A549 (cell line): ENCODE results near the gene CNTNAP5. TPM values are rescaled to one million over a fixed set of nuclear protein-coding genes. Genes with fewer than 3 reads are reported as not detected.

ENCODE experiments used
- ATAC-seq, 2 experiments: fragments of 200-7000 bp in 1 of 2; fragments of >200 bp in 1 of 2; cut with Nextera tagmentation in 1 of 2; cut with Tn5 transposase in 1 of 2; 3 replicates each; pipeline versions ENCODE4 v1.8.0 to v1.9.1; 2018 to 2020; ENCODE audit warnings: mild to moderate bottlenecking in 1 of 2, moderate library complexity in 1 of 2
- CTCF ChIA-PET: fragments of 300-600 bp; sonication (Branson Sonifier 250); formaldehyde crosslinking; extraction: SDS; loops from one replicate; lab custom pipeline; 2021; ENCODE audit warnings: antibody characterized with exemption, inconsistent platforms; lab: Yijun Ruan, JAX
- POLR2A ChIA-PET: fragments of 350-600 bp; formaldehyde crosslinking; extraction: SDS; loops from one replicate; lab custom pipeline; 2021; ENCODE audit warnings: antibody characterized with exemption, inconsistent platforms; lab: Yijun Ruan, JAX
- DNase-seq, 2 experiments: peaks; one replicate each; pipeline versions ENCODE4 v3.0.0 to v3.0.0-alpha.2; 2011 to 2016; ENCODE audit warnings: low read depth in 1 of 2, low spot score in 1 of 2
- FAIRE-seq: peaks from 2 replicates; lab custom pipeline; 2011; peaks lifted over from hg19 to GRCh38; lab: Jason Lieb, UNC
- H3K27ac ChIP-seq, 2 experiments: fragments of >200 bp; sonication (Bioruptor Twin); formaldehyde crosslinking; 3 replicates each; pipeline ENCODE4 v1.5.1; 2016 to 2017
- H3K4me1 ChIP-seq: fragments of >200 bp; sonication (Bioruptor Twin); formaldehyde crosslinking; 3 replicates; pipeline ENCODE4 v1.6.1; 2016
- H3K4me2 ChIP-seq: fragments of >200 bp; sonication (Bioruptor Twin); formaldehyde crosslinking; 3 replicates; pipeline ENCODE4 v1.6.1; 2016
- H3K4me3 ChIP-seq: fragments of >200 bp; sonication (Bioruptor Twin); formaldehyde crosslinking; 3 replicates; pipeline ENCODE4 v1.5.1; 2016
- H3K9me3 ChIP-seq: fragments of >200 bp; sonication (Bioruptor Twin); formaldehyde crosslinking; 3 replicates; pipeline ENCODE4 v1.6.1; 2016
- BCL3 ChIP-seq: fragments of >200 bp; sonication (Bioruptor Twin); formaldehyde crosslinking; IDR thresholded peaks from 3 replicates; pipeline ENCODE4 v1.6.1; 2016
- BHLHE40 ChIP-seq: IDR thresholded peaks from 2 replicates; pipeline ENCODE4 v1.6.1; 2012; ENCODE audit warnings: low read depth, low read length, inconsistent platforms
- CBX2 ChIP-seq: fragments of 200-600 bp; sonication (generic); IDR thresholded peaks from 2 replicates; pipeline ENCODE4 v1.6.1; 2016; ENCODE audit warnings: low read depth, mild to moderate bottlenecking, borderline replicate concordance
- CBX8 ChIP-seq: fragments of 200-600 bp; sonication (generic); IDR thresholded peaks from 2 replicates; pipeline ENCODE4 v1.6.1; 2016
- FOSB ChIP-seq: fragments of 250-450 bp; sonication (Bioruptor Pico); IDR thresholded peaks from 2 replicates; pipeline ENCODE4 v1.5.0; 2020; ENCODE audit warnings: mild to moderate bottlenecking, moderate library complexity
- FOXS1 ChIP-seq: fragments of 250-450 bp; sonication (Bioruptor Pico); IDR thresholded peaks from 2 replicates; pipeline ENCODE4 v1.5.0; 2020; ENCODE audit warnings: mild to moderate bottlenecking, moderate library complexity
- GATA3 ChIP-seq: IDR thresholded peaks from 2 replicates; pipeline ENCODE4 v1.6.1; 2012; ENCODE audit warnings: borderline replicate concordance
- HDAC2 ChIP-seq: fragments of 200-600 bp; sonication (generic); IDR thresholded peaks from 2 replicates; pipeline ENCODE4 v1.6.1; 2016
- HES2 ChIP-seq: fragments of >200 bp; sonication (Bioruptor Twin); formaldehyde crosslinking; IDR thresholded peaks from 2 replicates; pipeline ENCODE4 v1.6.1; 2016
- HEYL ChIP-seq: fragments of 250-450 bp; sonication (Bioruptor Pico); IDR thresholded peaks from 2 replicates; pipeline ENCODE4 v1.8.0; 2021; ENCODE audit warnings: mild to moderate bottlenecking, moderate library complexity
- HMGXB4 ChIP-seq: fragments of 250-450 bp; sonication (Bioruptor Pico); IDR thresholded peaks from 2 replicates; pipeline ENCODE4 v1.5.0; 2021; ENCODE audit warnings: mild to moderate bottlenecking, moderate library complexity, borderline replicate concordance
- HOXB13 ChIP-seq: fragments of 250-450 bp; sonication (Bioruptor Pico); IDR thresholded peaks from 2 replicates; pipeline ENCODE4 v1.5.0; 2020; ENCODE audit warnings: low read depth, mild to moderate bottlenecking, moderate library complexity
- HOXB5 ChIP-seq: fragments of 250-450 bp; sonication (Bioruptor Pico); IDR thresholded peaks from 2 replicates; pipeline ENCODE4 v1.5.0; 2020; ENCODE audit warnings: mild to moderate bottlenecking, moderate library complexity
- JUNB ChIP-seq: fragments of >200 bp; sonication (Bioruptor Twin); formaldehyde crosslinking; IDR thresholded peaks from 2 replicates; pipeline ENCODE4 v1.6.1; 2016
- KDM1A ChIP-seq: fragments of 200-600 bp; sonication (generic); IDR thresholded peaks from 2 replicates; pipeline ENCODE4 v1.6.1; 2016; ENCODE audit warnings: low read depth, mild to moderate bottlenecking
- KDM5A ChIP-seq: fragments of 200-600 bp; sonication (generic); IDR thresholded peaks from 2 replicates; pipeline ENCODE4 v1.6.1; 2016; ENCODE audit warnings: antibody characterized with exemption, mild to moderate bottlenecking
- MAX ChIP-seq: IDR thresholded peaks from 2 replicates; pipeline ENCODE4 v1.6.1; 2012
- MAZ ChIP-seq: fragments of 150-350 bp; IDR thresholded peaks from 2 replicates; pipeline ENCODE4 v1.6.1; 2014; ENCODE audit warnings: antibody characterized with exemption, low read depth, low read length, borderline replicate concordance
- NFE2L2 ChIP-seq: fragments of 150-350 bp; conservative IDR thresholded peaks from 2 replicates; pipeline ENCODE4 v1.6.1; 2014; ENCODE audit warnings: low read length
- NR3C1 ChIP-seq: fragments of >200 bp; sonication (Bioruptor Twin); formaldehyde crosslinking; IDR thresholded peaks from 3 replicates; pipeline ENCODE4 v1.6.1; 2017
- POLR2A ChIP-seq: IDR thresholded peaks from 2 replicates; pipeline ENCODE4 v1.6.1; 2012; ENCODE audit warnings: mild to moderate bottlenecking, low read length
- RCOR1 ChIP-seq: fragments of 150-350 bp; IDR thresholded peaks from 2 replicates; pipeline ENCODE4 v1.6.1; 2014; ENCODE audit warnings: antibody characterized with exemption, low read length, low read depth
- RFX5 ChIP-seq: fragments of 450-650 bp; IDR thresholded peaks from 2 replicates; pipeline ENCODE4 v1.7.1; 2014; ENCODE audit warnings: antibody characterized with exemption, mild to moderate bottlenecking, moderate library complexity
- RNF2 ChIP-seq: fragments of 200-600 bp; sonication (generic); IDR thresholded peaks from 2 replicates; pipeline ENCODE4 v1.6.1; 2016; ENCODE audit warnings: low read depth, mild to moderate bottlenecking, antibody characterized with exemption, moderate library complexity, borderline replicate concordance
- SREBF2 ChIP-seq: fragments of 450-650 bp; IDR thresholded peaks from 2 replicates; pipeline ENCODE4 v1.6.1; 2014; ENCODE audit warnings: mild to moderate bottlenecking, moderate library complexity
- TFCP2L1 ChIP-seq: fragments of 250-450 bp; sonication (Bioruptor Pico); IDR thresholded peaks from 2 replicates; pipeline ENCODE4 v1.5.0; 2021; ENCODE audit warnings: mild to moderate bottlenecking
- TP53 ChIP-seq: fragments of 250-450 bp; sonication (Bioruptor Pico); IDR thresholded peaks from 2 replicates; pipeline ENCODE4 v1.5.0; 2021; ENCODE audit warnings: mild to moderate bottlenecking, moderate library complexity
- USF2 ChIP-seq: fragments of 450-650 bp; IDR thresholded peaks from 2 replicates; pipeline ENCODE4 v1.6.1; 2014; ENCODE audit warnings: antibody characterized with exemption
- ZFP36 ChIP-seq: fragments of 450-650 bp; IDR thresholded peaks from 2 replicates; pipeline ENCODE4 v1.6.1; 2014; ENCODE audit warnings: borderline replicate concordance; ENCODE audit not compliant: partially characterized antibody
- WGBS: methylation state at CpG from one replicate; pipeline ENCODE4 v1.1.6; 2017; ENCODE audit errors: missing lambda C conversion rate; 5-methylcytosine and 5-hydroxymethylcytosine counted together
- polyA plus RNA-seq, 4 experiments: library from polyadenylated mRNA; depleted of rRNA in 3 of 4; stranded (reverse); fragments of >200 nt; fragmentation: RNase III in 1 of 4; extraction: RNeasy Plus Mini Kit Qiagen cat#74134 plus additional on column Dnase treatment in 1 of 4; gene quantifications; 2 replicates in 3 of 4; 3 replicates in 1 of 4; pipeline ENCODE4 v1.2.3, GENCODE V29; 2011 to 2017

CNTNAP5 gene
- polyA plus RNA-seq, 2 of the 4 experiments (the other 2 are of a cell fraction) = not detected

- peaks cover 5% of the 10 kb centered on the region; the same call in 1 of the 3 replicates for H3K9me3 ChIP-seq
- TF ChIP-seq USF2 (no peak), HMGXB4 (CRISPR knock-in tag) (no peak), BCL3 (no peak), FOSB (CRISPR knock-in tag) (no peak), RCOR1 (no peak), BHLHE40 (no peak), TP53 (no peak), POLR2A (no peak), JUNB (no peak), HES2 (no peak), HOXB13 (CRISPR knock-in tag) (no peak), HEYL (CRISPR knock-in tag) (no peak), GATA3 (no peak), HOXB5 (CRISPR knock-in tag) (no peak), NFE2L2 (no peak)
- TF ChIP-seq, all 56 proteins: peak for 0
- H3K4me1 ChIP-seq = no peaks in the 10 kb centered on the region
- DNase-seq (no peak), ATAC-seq (no peak), FAIRE-seq (no peak)
- no peak overlapping the region for H3K4me3 ChIP-seq
- no peak overlapping the region for H3K27ac ChIP-seq
- ChIA-PET POLR2A (no interaction called here), CTCF (no interaction called here)
- H3K4me2 ChIP-seq = no peak overlapping the region
- WGBS = 0% methylated on average over 1 of the region's 1 CpG
Observed at GRCh38 chr2:124693156-124693555, 668.1 kb downstream of the CNTNAP5 start.

GRCh38 chr2:124698979-124699565, 674.0 kb downstream of the CNTNAP5 start:
- POLR2A ChIA-PET = no interaction called here
- 0 out of 3 replicates have a peak, but pooled peaks cover 3% of the 10 kb centered on the region for H3K9me3 ChIP-seq
- 2% methylated on average over 4 of the region's 4 CpGs for WGBS
- TF ChIP-seq MAZ = no peak
- TF ChIP-seq CBX2 = no peak
- no peak for TF ChIP-seq KDM5A
- TF ChIP-seq FOXS1 (CRISPR knock-in tag) = no peak
- TF ChIP-seq RNF2 = no peak
- TF ChIP-seq TFCP2L1 (CRISPR knock-in tag) = no peak
- TF ChIP-seq ZFP36 = no peak
- no peak for TF ChIP-seq HDAC2
- TF ChIP-seq RFX5 = no peak
- no peak for TF ChIP-seq KDM1A
- TF ChIP-seq SREBF2 = no peak
- no peak for TF ChIP-seq MAX
- TF ChIP-seq NR3C1 = no peak
- no peak for TF ChIP-seq CBX8
- no peak for TF ChIP-seq HEYL (CRISPR knock-in tag)
- no peak for TF ChIP-seq HOXB13 (CRISPR knock-in tag)
- TF ChIP-seq BHLHE40 = no peak
- TF ChIP-seq, all 56 proteins: peak for 0
- DNase-seq (no peak), ATAC-seq (no peak), FAIRE-seq (no peak)
- CTCF ChIA-PET = no interaction called here
- H3K4me2 ChIP-seq = no peak overlapping the region
- no peak overlapping the region for H3K27ac ChIP-seq
- H3K4me3 ChIP-seq = no peak overlapping the region
- no peaks in the 10 kb centered on the region for H3K4me1 ChIP-seq
